Activated naive CD8-positive, alpha-beta T cell treated with anti-CD3 and anti-CD28 coated beads for 36 hours (primary cell): Measurements from ENCODE around the gene CD151. TPM values are rescaled to one million over a fixed set of nuclear protein-coding genes. Genes with fewer than 3 reads are reported as not detected.

Source experiments
- DNase-seq: peaks from one replicate; pipeline ENCODE4 v3.0.0; 2021
- H3K27ac Mint-ChIP-seq: one replicate; pipeline ENCODE4 v1.8.0; 2022; ENCODE audit warnings: mild to moderate bottlenecking, moderate library complexity, mixed read lengths
- H3K27me3 Mint-ChIP-seq: one replicate; pipeline ENCODE4 v1.8.0; 2022; ENCODE audit warnings: mild to moderate bottlenecking, mixed read lengths
- H3K36me3 Mint-ChIP-seq: one replicate; pipeline ENCODE4 v1.8.0; 2021; ENCODE audit warnings: mild to moderate bottlenecking, mixed read lengths
- H3K4me1 Mint-ChIP-seq: one replicate; pipeline ENCODE4 v1.8.0; 2021; ENCODE audit warnings: mixed read lengths
- H3K4me3 Mint-ChIP-seq: one replicate; pipeline ENCODE4 v1.8.0; 2022; ENCODE audit warnings: mild to moderate bottlenecking, moderate library complexity, mixed read lengths
- H3K9me3 Mint-ChIP-seq: one replicate; pipeline ENCODE4 v1.8.0; 2022; ENCODE audit warnings: mixed read lengths
- total RNA-seq, 2 experiments: library from RNA; stranded (reverse); gene quantifications; one replicate each; pipeline ENCODE4 v1.2.3, GENCODE V29; 2021

Gene CD151
- total RNA-seq, 2 experiments from 2014 or later = 47.3 to 51.1 TPM

- Mint-ChIP-seq H3K9me3 (no peaks in the 10 kb centered on the region), H3K27me3 (no peaks in the 10 kb centered on the region), H3K4me3 (no peak overlapping the region), H3K27ac (no peak overlapping the region), H3K36me3 (peaks cover 11% of the 10 kb centered on the region), H3K4me1 (peaks cover 25% of the 10 kb centered on the region)
- DNase-seq = no peak
Observed at GRCh38 chr11:838441-839279, 5.9 kb downstream of the CD151 start.

GRCh38 chr11:839280-839623 is 6.5 kb downstream of the CD151 start:
- peaks cover 11% of the 10 kb centered on the region for H3K36me3 Mint-ChIP-seq
- no peak overlapping the region for H3K4me3 Mint-ChIP-seq
- no peaks in the 10 kb centered on the region for H3K27me3 Mint-ChIP-seq
- DNase-seq = no peak
- H3K9me3 Mint-ChIP-seq = no peaks in the 10 kb centered on the region
- H3K4me1 Mint-ChIP-seq = peaks cover 24% of the 10 kb centered on the region
- no peak overlapping the region for H3K27ac Mint-ChIP-seq

GRCh38 chr11:839875-840617 is 7.3 kb downstream of the CD151 start:
- no peak for DNase-seq

GRCh38 chr11:841981-842369 is 9.2 kb downstream of the CD151 start:
- Mint-ChIP-seq H3K4me3 (peak overlapping the region; percentile 86), H3K4me1 (peaks cover 21% of the 10 kb centered on the region), H3K27ac (peak overlapping the region; percentile 85), H3K9me3 (no peaks in the 10 kb centered on the region), H3K36me3 (peaks cover 11% of the 10 kb centered on the region), H3K27me3 (no peaks in the 10 kb centered on the region)
- DNase-seq = no peak

More at GRCh38 chr11:839875-840617, 7.3 kb downstream of the CD151 start:
- Mint-ChIP-seq H3K4me3 (peak overlapping the region; percentile 86), H3K36me3 (peaks cover 11% of the 10 kb centered on the region), H3K4me1 (peaks cover 22% of the 10 kb centered on the region), H3K9me3 (no peaks in the 10 kb centered on the region), H3K27me3 (no peaks in the 10 kb centered on the region), H3K27ac (peak overlapping the region; percentile 46)

- Mint-ChIP-seq H3K27me3 (no peaks in the 10 kb centered on the region), H3K27ac (peak within 1 kb of the TSS; percentile 85), H3K36me3 (peaks cover 11% of the 10 kb centered on the region), H3K4me1 (peaks cover 21% of the 10 kb centered on the region), H3K9me3 (no peaks in the 10 kb centered on the region), H3K4me3 (peak within 1 kb of the TSS; percentile 86)
- peak; percentile 91 for DNase-seq
Observed at GRCh38 chr11:842370-843002, 9.7 kb downstream of the CD151 start, which contains the start of the genes POLR2L and TSPAN4. POLR2L (minus strand) TSS chr11:842529; CDS start chr11:842508, 21 bp downstream. TSPAN4 (plus strand) TSS chr11:842852; CDS start chr11:850305, 7,453 bp downstream.

GRCh38 chr11:843086-843734 is 10.5 kb downstream of the CD151 start:
- no peak for DNase-seq
- Mint-ChIP-seq H3K4me1 (peaks cover 21% of the 10 kb centered on the region), H3K4me3 (peak overlapping the region; percentile 84), H3K27ac (peak overlapping the region; percentile 16), H3K27me3 (no peaks in the 10 kb centered on the region), H3K36me3 (peaks cover 11% of the 10 kb centered on the region), H3K9me3 (no peaks in the 10 kb centered on the region)

- DNase-seq = no peak
- Mint-ChIP-seq H3K36me3 (peaks cover 9% of the 10 kb centered on the region), H3K4me1 (peaks cover 25% of the 10 kb centered on the region), H3K27me3 (no peaks in the 10 kb centered on the region), H3K27ac (peak overlapping the region; percentile 16), H3K4me3 (peak overlapping the region; percentile 84), H3K9me3 (no peaks in the 10 kb centered on the region)
Observed at GRCh38 chr11:843818-844692, 11.3 kb downstream of the CD151 start.

- H3K4me1 Mint-ChIP-seq = peaks cover 23% of the 10 kb centered on the region
- H3K4me3 Mint-ChIP-seq = peak overlapping the region; percentile 37
- no peaks in the 10 kb centered on the region for H3K9me3 Mint-ChIP-seq
- H3K36me3 Mint-ChIP-seq = peaks cover 6% of the 10 kb centered on the region
- H3K27ac Mint-ChIP-seq = no peak overlapping the region
- peak; percentile 56 for DNase-seq
- H3K27me3 Mint-ChIP-seq = no peaks in the 10 kb centered on the region
Observed at GRCh38 chr11:844693-845644, 12.2 kb downstream of the CD151 start.

- Mint-ChIP-seq H3K27me3 (no peaks in the 10 kb centered on the region), H3K4me1 (peaks cover 15% of the 10 kb centered on the region), H3K27ac (no peak overlapping the region), H3K4me3 (no peak overlapping the region), H3K36me3 (no peaks in the 10 kb centered on the region), H3K9me3 (no peaks in the 10 kb centered on the region)
- DNase-seq = no peak
Observed at GRCh38 chr11:845872-846495, 13.2 kb downstream of the CD151 start.

GRCh38 chr11:846496-847098 is 13.8 kb downstream of the CD151 start:
- DNase-seq = no peak
- Mint-ChIP-seq H3K27ac (no peak overlapping the region), H3K4me1 (peaks cover 12% of the 10 kb centered on the region), H3K27me3 (no peaks in the 10 kb centered on the region), H3K4me3 (no peak overlapping the region), H3K9me3 (no peaks in the 10 kb centered on the region), H3K36me3 (no peaks in the 10 kb centered on the region)

GRCh38 chr11:847876-848275 is 15.1 kb downstream of the CD151 start:
- Mint-ChIP-seq H3K4me3 (no peak overlapping the region), H3K9me3 (no peaks in the 10 kb centered on the region), H3K27me3 (no peaks in the 10 kb centered on the region), H3K4me1 (peaks cover 12% of the 10 kb centered on the region), H3K27ac (no peak overlapping the region), H3K36me3 (no peaks in the 10 kb centered on the region)
- no peak for DNase-seq

GRCh38 chr11:848380-848931 is 15.7 kb downstream of the CD151 start:
- Mint-ChIP-seq H3K9me3 (no peaks in the 10 kb centered on the region), H3K27ac (no peak overlapping the region), H3K4me3 (peak overlapping the region; percentile 42), H3K4me1 (peaks cover 10% of the 10 kb centered on the region), H3K36me3 (no peaks in the 10 kb centered on the region), H3K27me3 (no peaks in the 10 kb centered on the region)
- peak; percentile 72 for DNase-seq
